ENCODE data around the gene CSTB. TPM values are rescaled to one million over a fixed set of nuclear protein-coding genes. Genes with fewer than 3 reads are reported as not detected.

The CSTB gene
- total RNA-seq, 2 donors from 2014 or later: 13.3 to 34.7 TPM

GRCh38 chr21:43777953-43778352 is 1.8 kb upstream of the CSTB start:
- H3K36me3 ChIP-seq: no peaks in the 10 kb centered on the region
- DNase-seq (ENCODE audit: low spot score): no peak
- H3K4me1 ChIP-seq (replicated peaks): no peaks in the 10 kb centered on the region
- no peaks in the 10 kb centered on the region for H3K27me3 ChIP-seq (replicated peaks; ENCODE audit: insufficient read depth)
- H3K4me3 ChIP-seq: no peak overlapping the region
- no peaks in the 10 kb centered on the region for H3K9me3 ChIP-seq
- intact Hi-C loops (cut with DNase I): no loop called here
- TF ChIP-seq, protein P1, sequence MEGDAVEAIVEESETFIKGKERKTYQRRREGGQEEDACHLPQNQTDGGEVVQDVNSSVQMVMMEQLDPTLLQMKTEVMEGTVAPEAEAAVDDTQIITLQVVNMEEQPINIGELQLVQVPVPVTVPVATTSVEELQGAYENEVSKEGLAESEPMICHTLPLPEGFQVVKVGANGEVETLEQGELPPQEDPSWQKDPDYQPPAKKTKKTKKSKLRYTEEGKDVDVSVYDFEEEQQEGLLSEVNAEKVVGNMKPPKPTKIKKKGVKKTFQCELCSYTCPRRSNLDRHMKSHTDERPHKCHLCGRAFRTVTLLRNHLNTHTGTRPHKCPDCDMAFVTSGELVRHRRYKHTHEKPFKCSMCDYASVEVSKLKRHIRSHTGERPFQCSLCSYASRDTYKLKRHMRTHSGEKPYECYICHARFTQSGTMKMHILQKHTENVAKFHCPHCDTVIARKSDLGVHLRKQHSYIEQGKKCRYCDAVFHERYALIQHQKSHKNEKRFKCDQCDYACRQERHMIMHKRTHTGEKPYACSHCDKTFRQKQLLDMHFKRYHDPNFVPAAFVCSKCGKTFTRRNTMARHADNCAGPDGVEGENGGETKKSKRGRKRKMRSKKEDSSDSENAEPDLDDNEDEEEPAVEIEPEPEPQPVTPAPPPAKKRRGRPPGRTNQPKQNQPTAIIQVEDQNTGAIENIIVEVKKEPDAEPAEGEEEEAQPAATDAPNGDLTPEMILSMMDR (IDR thresholded peaks at IDR 0.05): no peak
- TF ChIP-seq POLR2AphosphoS5 (IDR thresholded peaks at IDR 0.05): no peak
- no peak for TF ChIP-seq POLR2A (IDR thresholded peaks at IDR 0.05)
- no peak overlapping the region for H3K27ac ChIP-seq
- 89% methylated on average over 5 of the region's 5 CpGs for WGBS

DNA sequence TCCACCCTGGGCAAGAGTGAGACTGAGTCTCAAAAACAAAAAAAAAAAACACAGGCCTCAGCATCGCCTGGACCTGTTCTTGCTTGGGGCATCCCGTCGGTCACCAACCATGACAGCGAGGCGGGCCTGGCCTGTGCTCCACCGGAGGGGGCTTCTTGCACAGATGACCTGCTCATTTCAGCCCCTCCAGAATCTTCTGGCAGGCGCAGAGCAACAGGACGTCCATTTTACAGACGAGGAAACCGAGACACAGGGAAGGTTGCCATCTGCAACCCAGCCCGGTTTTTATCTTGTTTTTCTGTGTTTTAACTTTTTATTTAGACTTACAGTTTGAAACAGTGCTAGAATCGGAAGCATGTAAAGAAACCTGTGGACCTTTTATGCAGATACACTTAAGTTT is 918 bp downstream of the CSTB start:
- Histone ChIP-seq H3K9me3 (no peaks in the 10 kb centered on the region), H3K27ac (peak overlapping the region; percentile 85 to 88), H3K4me1 (replicated peaks) (no peaks in the 10 kb centered on the region), H3K27me3 (replicated peaks; ENCODE audit: insufficient read depth) (no peaks in the 10 kb centered on the region), H3K36me3 (no peaks in the 10 kb centered on the region), H3K4me3 (peak overlapping the region; percentile 88 to 96)
- WGBS: 61% methylated on average over 12 of the region's 12 CpGs
- intact Hi-C loops (cut with DNase I): no loop called here
- DNase-seq (ENCODE audit: low spot score): no peak
- TF ChIP-seq POLR2A (IDR thresholded peaks at IDR 0.05) (no peak), POLR2AphosphoS5 (IDR thresholded peaks at IDR 0.05) (no peak)
- TF ChIP-seq, protein P1 (IDR thresholded peaks at IDR 0.05): no peak

DNA sequence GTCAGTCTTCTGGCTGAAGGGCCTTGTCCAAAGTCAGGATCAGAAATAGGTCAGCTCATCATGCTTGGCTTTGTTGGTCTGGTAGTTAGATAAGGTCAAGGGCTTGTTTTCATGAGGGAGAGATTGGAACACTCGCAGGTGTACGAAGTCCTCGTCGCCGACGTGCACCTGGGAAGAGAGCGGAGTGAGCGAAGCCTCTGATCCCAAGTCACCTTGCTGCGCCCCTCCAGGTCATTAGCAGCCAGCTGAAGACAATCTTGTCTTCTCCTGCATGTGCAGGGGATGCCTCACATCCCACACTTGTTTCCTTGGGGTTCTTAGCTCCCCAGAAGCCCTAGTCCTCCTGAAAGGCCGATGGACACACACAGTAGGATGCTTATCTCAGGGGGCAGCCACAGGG is 1.9 kb downstream of the CSTB start:
- TF ChIP-seq POLR2AphosphoS5 (IDR thresholded peaks at IDR 0.05) (no peak), POLR2A (IDR thresholded peaks at IDR 0.05) (no peak)
- TF ChIP-seq, protein P1 (IDR thresholded peaks at IDR 0.05): no peak
- Histone ChIP-seq H3K36me3 (no peaks in the 10 kb centered on the region), H3K9me3 (no peaks in the 10 kb centered on the region), H3K4me3 (no peak overlapping the region), H3K27ac (no peak overlapping the region), H3K4me1 (replicated peaks) (no peaks in the 10 kb centered on the region), H3K27me3 (replicated peaks; ENCODE audit: insufficient read depth) (no peaks in the 10 kb centered on the region)
- WGBS: 93% methylated on average over 10 of the region's 10 CpGs
- DNase-seq (ENCODE audit: low spot score): no peak
- intact Hi-C loops (cut with DNase I): no loop called here

DNA sequence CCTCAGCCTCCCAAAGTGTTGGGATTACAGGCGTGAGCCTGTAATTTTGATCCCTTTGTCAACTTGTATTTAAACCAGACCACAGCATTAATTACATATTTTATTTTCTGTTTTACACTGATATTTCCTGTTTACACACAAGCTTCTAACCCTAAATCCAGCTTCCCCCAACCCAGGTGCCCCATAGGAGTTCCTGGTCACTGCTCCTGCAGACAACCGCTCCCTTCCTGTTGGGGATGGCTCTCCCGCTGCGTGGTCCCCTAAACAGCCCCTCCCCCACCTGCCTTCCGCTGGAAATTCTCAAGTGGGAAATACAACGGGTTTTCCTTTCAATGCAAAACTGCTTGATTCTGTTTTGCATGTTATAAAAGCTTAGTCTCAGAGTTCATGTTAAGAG is 3.7 kb downstream of the CSTB start:
- H3K4me3 ChIP-seq: no peak overlapping the region
- H3K27me3 ChIP-seq (replicated peaks; ENCODE audit: insufficient read depth): no peaks in the 10 kb centered on the region
- no peaks in the 10 kb centered on the region for H3K36me3 ChIP-seq
- no peaks in the 10 kb centered on the region for H3K4me1 ChIP-seq (replicated peaks)
- no peaks in the 10 kb centered on the region for H3K9me3 ChIP-seq
- no peak for DNase-seq (ENCODE audit: low spot score)
- no peak overlapping the region for H3K27ac ChIP-seq
- TF ChIP-seq, protein P1 (IDR thresholded peaks at IDR 0.05): no peak
- TF ChIP-seq POLR2A (IDR thresholded peaks at IDR 0.05): no peak
- 71% methylated on average over 6 of the region's 6 CpGs for whole genome bisulfite sequencing
- intact Hi-C loops (cut with DNase I): no loop called here

- Histone ChIP-seq H3K27me3 (replicated peaks; ENCODE audit: insufficient read depth) (no peaks in the 10 kb centered on the region), H3K4me3 (no peak overlapping the region), H3K27ac (no peak overlapping the region), H3K4me1 (replicated peaks) (no peaks in the 10 kb centered on the region), H3K9me3 (no peaks in the 10 kb centered on the region), H3K36me3 (no peaks in the 10 kb centered on the region)
- intact Hi-C loops (cut with DNase I): no loop called here
- TF ChIP-seq, protein P1 (IDR thresholded peaks at IDR 0.05): no peak
- TF ChIP-seq POLR2AphosphoS5 (IDR thresholded peaks at IDR 0.05) (no peak), POLR2A (IDR thresholded peaks at IDR 0.05) (no peak)
- 81% methylated on average over 13 of the region's 13 CpGs for WGBS
- no peak for DNase-seq (ENCODE audit: low spot score)
Measured at GRCh38 chr21:43771698-43772424, 4.2 kb downstream of the CSTB start.
